ENCODE measurements around the gene SYTL3. TPM values are rescaled to one million over a fixed set of nuclear protein-coding genes. Genes with fewer than 3 reads are reported as not detected.
A peak's percentile ranks its signal among the peaks of the same experiment; 100 is the strongest.

Gene SYTL3
- total and polyA plus RNA-seq, 2 donors (not counting 1 experiment from before 2014, with no cell fraction given), result 1.1 to 5.4 TPM

DNA sequence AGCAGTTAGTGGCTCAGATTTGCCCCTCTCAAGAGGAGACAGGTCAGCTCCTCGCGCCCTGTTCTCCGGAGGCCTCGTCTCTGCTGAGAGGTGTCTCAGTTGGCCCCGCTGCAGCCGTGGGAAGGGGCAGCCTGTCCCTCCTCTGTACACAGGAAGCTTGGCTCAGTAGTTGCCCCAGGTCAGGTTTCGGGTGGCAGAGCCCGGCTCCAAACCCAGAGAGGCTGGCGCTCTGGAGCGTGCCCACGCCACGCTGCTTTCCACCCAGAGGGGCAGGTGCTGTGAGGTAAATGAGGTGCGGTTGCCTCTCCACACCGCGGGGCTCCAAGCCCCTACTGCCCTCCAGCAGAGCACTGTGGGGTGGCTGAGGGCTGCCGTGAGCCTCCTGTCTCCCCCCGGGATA is 21.3 kb upstream of the SYTL3 start:
- no peaks in the 10 kb centered on the region for H3K4me1 Mint-ChIP-seq
- Histone ChIP-seq H3K36me3 (replicated peaks in 1 of 2; ENCODE audit: control extremely low read depth in 1 of 2, control insufficient read depth in 1 of 2, extremely low read depth in 1 of 2, insufficient read depth in 2 of 2, low read length in 1 of 2) (peaks cover 2 to 50% of the 10 kb centered on the region in 2 experiments), H3K79me2 (ENCODE audit: control insufficient read depth, insufficient read depth, low read length) (no peaks in the 10 kb centered on the region), H3K27me3 (replicated peaks in 1 of 4; ENCODE audit: control extremely low read depth in 1 of 4, control insufficient read depth in 3 of 4, insufficient read depth in 4 of 4, low read length in 3 of 4) (no peaks in the 10 kb centered on the region), H2AFZ (ENCODE audit: insufficient read depth, low read depth, low read length, poor library complexity, severe bottlenecking) (no peak overlapping the region), H3K4me3 (ENCODE audit: control extremely low read depth in 1 of 5, extremely low read depth in 1 of 5, insufficient read depth in 1 of 5, low read depth in 2 of 5, low read length in 4 of 5) (no peak overlapping the region), H3K9me3 (ENCODE audit: control extremely low read depth in 1 of 3, control insufficient read depth in 2 of 3, insufficient read depth in 1 of 3, low read length in 2 of 3) (no peaks in the 10 kb centered on the region), H4K20me1 (ENCODE audit: control insufficient read depth, insufficient read depth, low read length, poor library complexity, severe bottlenecking) (no peaks in the 10 kb centered on the region), H3K9ac (ENCODE audit: low read length) (no peak overlapping the region), H3K4me2 (replicated peaks; ENCODE audit: low read depth, low read length, poor library complexity, severe bottlenecking) (no peak overlapping the region), H3K4me1 (ENCODE audit: control insufficient read depth in 2 of 2, insufficient read depth in 2 of 2, low read length in 2 of 2) (no peaks in the 10 kb centered on the region), H3K27ac (ENCODE audit: low read length in 2 of 2) (no peak overlapping the region)
- H3K27ac Mint-ChIP-seq, result no peak overlapping the region
- TF ChIP-seq, protein P1, sequence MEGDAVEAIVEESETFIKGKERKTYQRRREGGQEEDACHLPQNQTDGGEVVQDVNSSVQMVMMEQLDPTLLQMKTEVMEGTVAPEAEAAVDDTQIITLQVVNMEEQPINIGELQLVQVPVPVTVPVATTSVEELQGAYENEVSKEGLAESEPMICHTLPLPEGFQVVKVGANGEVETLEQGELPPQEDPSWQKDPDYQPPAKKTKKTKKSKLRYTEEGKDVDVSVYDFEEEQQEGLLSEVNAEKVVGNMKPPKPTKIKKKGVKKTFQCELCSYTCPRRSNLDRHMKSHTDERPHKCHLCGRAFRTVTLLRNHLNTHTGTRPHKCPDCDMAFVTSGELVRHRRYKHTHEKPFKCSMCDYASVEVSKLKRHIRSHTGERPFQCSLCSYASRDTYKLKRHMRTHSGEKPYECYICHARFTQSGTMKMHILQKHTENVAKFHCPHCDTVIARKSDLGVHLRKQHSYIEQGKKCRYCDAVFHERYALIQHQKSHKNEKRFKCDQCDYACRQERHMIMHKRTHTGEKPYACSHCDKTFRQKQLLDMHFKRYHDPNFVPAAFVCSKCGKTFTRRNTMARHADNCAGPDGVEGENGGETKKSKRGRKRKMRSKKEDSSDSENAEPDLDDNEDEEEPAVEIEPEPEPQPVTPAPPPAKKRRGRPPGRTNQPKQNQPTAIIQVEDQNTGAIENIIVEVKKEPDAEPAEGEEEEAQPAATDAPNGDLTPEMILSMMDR (IDR thresholded peaks at IDR 0.05), result no peak
- no peak for TF ChIP-seq EZH2 (IDR thresholded peaks at IDR 0.05; ENCODE audit: borderline replicate concordance, insufficient read depth, low read depth, low read length, poor library complexity, severe bottlenecking)
- no peaks in the 10 kb centered on the region for H3K9me3 Mint-ChIP-seq (ENCODE audit: insufficient read depth)
- intact Hi-C loops (cut with micrococcal nuclease), result no loop called here
- no peaks in the 10 kb centered on the region for H3K27me3 Mint-ChIP-seq
- H3K4me3 Mint-ChIP-seq, result no peak overlapping the region
- POLR2A ChIA-PET, result no interaction called here
- ATAC-seq (ENCODE audit: low read depth) (no peak), DNase-seq (no peak)
- 93% methylated on average over 12 of the region's 17 CpGs for WGBS (ENCODE audit: insufficient coverage)
- CTCF ChIA-PET, result interaction anchor here (2.4 kb wide), 1 partner anchor 63 kb away, joined by 8 read pairs; no protein-coding TSS in a partner anchor

- intact Hi-C loops (cut with micrococcal nuclease), result no loop called here
- Mint-ChIP-seq H3K9me3 (ENCODE audit: insufficient read depth) (no peaks in the 10 kb centered on the region), H3K4me1 (no peaks in the 10 kb centered on the region), H3K4me3 (no peak overlapping the region), H3K27ac (peak overlapping the region; percentile 7), H3K27me3 (no peaks in the 10 kb centered on the region)
- TF ChIP-seq EZH2 (IDR thresholded peaks at IDR 0.05; ENCODE audit: borderline replicate concordance, insufficient read depth, low read depth, low read length, poor library complexity, severe bottlenecking), result no peak
- TF ChIP-seq, protein P1 (IDR thresholded peaks at IDR 0.05), result no peak
- Histone ChIP-seq H3K27me3 (replicated peaks in 1 of 4; ENCODE audit: control extremely low read depth in 1 of 4, control insufficient read depth in 3 of 4, insufficient read depth in 4 of 4, low read length in 3 of 4) (no peaks in the 10 kb centered on the region), H3K4me2 (replicated peaks; ENCODE audit: low read depth, low read length, poor library complexity, severe bottlenecking) (no peak overlapping the region), H3K36me3 (replicated peaks in 1 of 2; ENCODE audit: control extremely low read depth in 1 of 2, control insufficient read depth in 1 of 2, extremely low read depth in 1 of 2, insufficient read depth in 2 of 2, low read length in 1 of 2) (peaks cover 2 to 50% of the 10 kb centered on the region in 2 experiments), H3K9ac (ENCODE audit: low read length) (no peak overlapping the region), H3K27ac (ENCODE audit: low read length in 2 of 2) (no peak overlapping the region), H3K9me3 (ENCODE audit: control extremely low read depth in 1 of 3, control insufficient read depth in 2 of 3, insufficient read depth in 1 of 3, low read length in 2 of 3) (no peaks in the 10 kb centered on the region), H4K20me1 (ENCODE audit: control insufficient read depth, insufficient read depth, low read length, poor library complexity, severe bottlenecking) (no peaks in the 10 kb centered on the region), H3K4me3 (ENCODE audit: control extremely low read depth in 1 of 5, extremely low read depth in 1 of 5, insufficient read depth in 1 of 5, low read depth in 2 of 5, low read length in 4 of 5) (no peak overlapping the region), H3K79me2 (ENCODE audit: control insufficient read depth, insufficient read depth, low read length) (no peaks in the 10 kb centered on the region), H2AFZ (ENCODE audit: insufficient read depth, low read depth, low read length, poor library complexity, severe bottlenecking) (no peak overlapping the region), H3K4me1 (ENCODE audit: control insufficient read depth in 2 of 2, insufficient read depth in 2 of 2, low read length in 2 of 2) (no peaks in the 10 kb centered on the region)
- POLR2A ChIA-PET, result no interaction called here
- no peak for ATAC-seq (ENCODE audit: low read depth)
- DNase-seq, result no peak
- WGBS (ENCODE audit: insufficient coverage), result 87% methylated on average over 15 of the region's 20 CpGs
- CTCF ChIA-PET, result interaction anchor here (1.3 to 2.4 kb wide), 2 partner anchors 62 to 343 kb away, joined by 3 to 8 read pairs; no protein-coding TSS in a partner anchor
These were observed 20.3 kb upstream of the SYTL3 start for GRCh38 chr6:158629367-158630221.

Data from B cell (primary cell).